ENCODE data around the gene ACSF3. TPM values are rescaled to one million over a fixed set of nuclear protein-coding genes. Genes with fewer than 3 reads are reported as not detected.

The ACSF3 gene
- total and polyA plus RNA-seq, 2 donors (not counting 1 experiment from before 2014, with no cell fraction given), result 9.2 to 23.1 TPM

GRCh38 chr16:89146211-89147005, 52.8 kb downstream of the ACSF3 start:
- no peaks in the 10 kb centered on the region for H3K79me2 ChIP-seq (ENCODE audit: control insufficient read depth, insufficient read depth, low read length)
- H3K4me1 ChIP-seq (ENCODE audit: control insufficient read depth, extremely low read depth, insufficient read depth, low read length), result no peaks in the 10 kb centered on the region
- H3K27ac ChIP-seq (ENCODE audit: insufficient read depth, low read length), result no peak overlapping the region
- TF ChIP-seq EZH2 (IDR thresholded peaks at IDR 0.05; ENCODE audit: low read length, missing control alignments) (no peak), CTCF (conservative IDR thresholded peaks at IDR 0.05 in 1 of 2, IDR thresholded peaks at IDR 0.05 in 1 of 2; ENCODE audit: low read depth in 1 of 2, low read length in 2 of 2) (no peak)
- H3K27me3 ChIP-seq (ENCODE audit: control insufficient read depth, insufficient read depth, low read length), result no peaks in the 10 kb centered on the region
- H3K4me3 ChIP-seq (replicated peaks in 1 of 4; ENCODE audit: control extremely low read depth in 1 of 4, insufficient read depth in 1 of 4, low read depth in 3 of 4, low read length in 4 of 4), result no peak overlapping the region
- peaks cover 14% of the 10 kb centered on the region for H3K36me3 ChIP-seq (ENCODE audit: control insufficient read depth, insufficient read depth, low read length)
- H3K4me2 ChIP-seq (ENCODE audit: extremely low read depth, insufficient read depth, low read length), result no peak overlapping the region
- DNase-seq (ENCODE audit: low read depth in 2 of 2), result no peak
- H3K9ac ChIP-seq (ENCODE audit: insufficient read depth, low read length), result no peak overlapping the region
- H3K9me3 ChIP-seq (ENCODE audit: control insufficient read depth, insufficient read depth, low read depth, low read length), result no peaks in the 10 kb centered on the region
- no peaks in the 10 kb centered on the region for H4K20me1 ChIP-seq (ENCODE audit: control insufficient read depth, extremely low read depth, insufficient read depth, low read length)
- H2AFZ ChIP-seq (ENCODE audit: low read length), result no peak overlapping the region

- no peak overlapping the region for H3K4me2 ChIP-seq (ENCODE audit: extremely low read depth, insufficient read depth, low read length)
- H3K27me3 ChIP-seq (ENCODE audit: control insufficient read depth, insufficient read depth, low read length), result no peaks in the 10 kb centered on the region
- no peak overlapping the region for H3K9ac ChIP-seq (ENCODE audit: insufficient read depth, low read length)
- no peak for TF ChIP-seq CTCF (conservative IDR thresholded peaks at IDR 0.05 in 1 of 2, IDR thresholded peaks at IDR 0.05 in 1 of 2; ENCODE audit: low read depth in 1 of 2, low read length in 2 of 2)
- H3K9me3 ChIP-seq (ENCODE audit: control insufficient read depth, insufficient read depth, low read depth, low read length), result no peaks in the 10 kb centered on the region
- H3K36me3 ChIP-seq (ENCODE audit: control insufficient read depth, insufficient read depth, low read length), result peaks cover 9% of the 10 kb centered on the region
- H3K27ac ChIP-seq (ENCODE audit: insufficient read depth, low read length), result no peak overlapping the region
- no peaks in the 10 kb centered on the region for H3K4me1 ChIP-seq (ENCODE audit: control insufficient read depth, extremely low read depth, insufficient read depth, low read length)
- DNase-seq (ENCODE audit: low read depth in 2 of 2), result no peak
- no peak overlapping the region for H2AFZ ChIP-seq (ENCODE audit: low read length)
- no peaks in the 10 kb centered on the region for H3K79me2 ChIP-seq (ENCODE audit: control insufficient read depth, insufficient read depth, low read length)
- H3K4me3 ChIP-seq (replicated peaks in 1 of 4; ENCODE audit: control extremely low read depth in 1 of 4, insufficient read depth in 1 of 4, low read depth in 3 of 4, low read length in 4 of 4), result no peak overlapping the region
- H4K20me1 ChIP-seq (ENCODE audit: control insufficient read depth, extremely low read depth, insufficient read depth, low read length), result no peaks in the 10 kb centered on the region
Observed at GRCh38 chr16:89147085-89147817, 53.6 kb downstream of the ACSF3 start.

GRCh38 chr16:89149386-89149785, 55.7 kb downstream of the ACSF3 start:
- Histone ChIP-seq H3K27me3 (ENCODE audit: control insufficient read depth, insufficient read depth, low read length) (no peaks in the 10 kb centered on the region), H3K4me3 (replicated peaks in 1 of 4; ENCODE audit: control extremely low read depth in 1 of 4, insufficient read depth in 1 of 4, low read depth in 3 of 4, low read length in 4 of 4) (no peak overlapping the region), H3K27ac (ENCODE audit: insufficient read depth, low read length) (no peak overlapping the region), H3K4me2 (ENCODE audit: extremely low read depth, insufficient read depth, low read length) (no peak overlapping the region), H2AFZ (ENCODE audit: low read length) (no peak overlapping the region), H3K4me1 (ENCODE audit: control insufficient read depth, extremely low read depth, insufficient read depth, low read length) (no peaks in the 10 kb centered on the region), H4K20me1 (ENCODE audit: control insufficient read depth, extremely low read depth, insufficient read depth, low read length) (no peaks in the 10 kb centered on the region), H3K9ac (ENCODE audit: insufficient read depth, low read length) (no peak overlapping the region), H3K9me3 (ENCODE audit: control insufficient read depth, insufficient read depth, low read depth, low read length) (no peaks in the 10 kb centered on the region), H3K79me2 (ENCODE audit: control insufficient read depth, insufficient read depth, low read length) (no peaks in the 10 kb centered on the region), H3K36me3 (ENCODE audit: control insufficient read depth, insufficient read depth, low read length) (peaks cover 8% of the 10 kb centered on the region)
- TF ChIP-seq EZH2 (IDR thresholded peaks at IDR 0.05; ENCODE audit: low read length, missing control alignments), result no peak
- no peak for TF ChIP-seq CTCF (conservative IDR thresholded peaks at IDR 0.05 in 1 of 2, IDR thresholded peaks at IDR 0.05 in 1 of 2; ENCODE audit: low read depth in 1 of 2, low read length in 2 of 2)
- no peak for DNase-seq (ENCODE audit: low read depth in 2 of 2)

Data from fibroblast of lung (primary cell).